ENCODE data around the gene CDC42BPA.

Gene CDC42BPA

GRCh38 chr1:227071895-227072587 lies 246.3 kb downstream of the CDC42BPA start:
- Histone ChIP-seq H3K4me1 (ENCODE audit: insufficient read depth, low read length) (no peaks in the 10 kb centered on the region), H4K20me1 (ENCODE audit: insufficient read depth, low read length) (no peaks in the 10 kb centered on the region), H3K9ac (ENCODE audit: low read depth, low read length) (no peak overlapping the region), H3K36me3 (ENCODE audit: insufficient read depth, low read length) (no peaks in the 10 kb centered on the region), H3K9me3 (ENCODE audit: insufficient read depth, low read length, severe bottlenecking) (no peaks in the 10 kb centered on the region), H3K27ac (ENCODE audit: low read length) (no peak overlapping the region), H3K79me2 (ENCODE audit: insufficient read depth, low read length) (no peaks in the 10 kb centered on the region), H3K4me3 (ENCODE audit: low read depth in 1 of 2, low read length in 2 of 2) (no peak overlapping the region), H3K27me3 (ENCODE audit: insufficient read depth, low read length, poor library complexity) (peaks cover 6% of the 10 kb centered on the region), H3K4me2 (ENCODE audit: insufficient read depth, low read length) (no peak overlapping the region), H2AFZ (ENCODE audit: low read depth, low read length) (no peak overlapping the region)
- TF ChIP-seq CTCF (IDR thresholded peaks at IDR 0.05; ENCODE audit: borderline replicate concordance, extremely low read depth, low read length, poor library complexity, severe bottlenecking) (no peak), EZH2 (IDR thresholded peaks at IDR 0.05; ENCODE audit: borderline replicate concordance, low read depth, low read length, severe bottlenecking) (no peak)
- DNase-seq (no peak), ATAC-seq (ENCODE audit: insufficient read depth, low read depth) (no peak)

- no peaks in the 10 kb centered on the region for H3K9me3 ChIP-seq (ENCODE audit: insufficient read depth, low read length, severe bottlenecking)
- no peaks in the 10 kb centered on the region for H3K4me1 ChIP-seq (ENCODE audit: insufficient read depth, low read length)
- peaks cover 4% of the 10 kb centered on the region for H3K27me3 ChIP-seq (ENCODE audit: insufficient read depth, low read length, poor library complexity)
- no peak overlapping the region for H3K9ac ChIP-seq (ENCODE audit: low read depth, low read length)
- H2AFZ ChIP-seq (ENCODE audit: low read depth, low read length), result no peak overlapping the region
- TF ChIP-seq CTCF (IDR thresholded peaks at IDR 0.05; ENCODE audit: borderline replicate concordance, extremely low read depth, low read length, poor library complexity, severe bottlenecking), result no peak
- no peak for TF ChIP-seq EZH2 (IDR thresholded peaks at IDR 0.05; ENCODE audit: borderline replicate concordance, low read depth, low read length, severe bottlenecking)
- no peak overlapping the region for H3K4me2 ChIP-seq (ENCODE audit: insufficient read depth, low read length)
- no peaks in the 10 kb centered on the region for H3K79me2 ChIP-seq (ENCODE audit: insufficient read depth, low read length)
- DNase-seq (no peak), ATAC-seq (ENCODE audit: insufficient read depth, low read depth) (no peak)
- H3K36me3 ChIP-seq (ENCODE audit: insufficient read depth, low read length), result no peaks in the 10 kb centered on the region
- H3K27ac ChIP-seq (ENCODE audit: low read length), result no peak overlapping the region
- H4K20me1 ChIP-seq (ENCODE audit: insufficient read depth, low read length), result no peaks in the 10 kb centered on the region
- no peak overlapping the region for H3K4me3 ChIP-seq (ENCODE audit: low read depth in 1 of 2, low read length in 2 of 2)
These were observed 247.5 kb downstream of the CDC42BPA start for GRCh38 chr1:227070638-227071285.

- no peak overlapping the region for H3K4me2 ChIP-seq (ENCODE audit: insufficient read depth, low read length)
- H3K4me1 ChIP-seq (ENCODE audit: insufficient read depth, low read length), result no peaks in the 10 kb centered on the region
- H3K9ac ChIP-seq (ENCODE audit: low read depth, low read length), result no peak overlapping the region
- DNase-seq (no peak), ATAC-seq (ENCODE audit: insufficient read depth, low read depth) (no peak)
- H3K79me2 ChIP-seq (ENCODE audit: insufficient read depth, low read length), result no peaks in the 10 kb centered on the region
- TF ChIP-seq EZH2 (IDR thresholded peaks at IDR 0.05; ENCODE audit: borderline replicate concordance, low read depth, low read length, severe bottlenecking) (no peak), CTCF (IDR thresholded peaks at IDR 0.05; ENCODE audit: borderline replicate concordance, extremely low read depth, low read length, poor library complexity, severe bottlenecking) (no peak)
- no peak overlapping the region for H3K27ac ChIP-seq (ENCODE audit: low read length)
- no peak overlapping the region for H2AFZ ChIP-seq (ENCODE audit: low read depth, low read length)
- peaks cover 7% of the 10 kb centered on the region for H3K27me3 ChIP-seq (ENCODE audit: insufficient read depth, low read length, poor library complexity)
- H4K20me1 ChIP-seq (ENCODE audit: insufficient read depth, low read length), result no peaks in the 10 kb centered on the region
- no peaks in the 10 kb centered on the region for H3K36me3 ChIP-seq (ENCODE audit: insufficient read depth, low read length)
- no peak overlapping the region for H3K4me3 ChIP-seq (ENCODE audit: low read depth in 1 of 2, low read length in 2 of 2)
- H3K9me3 ChIP-seq (ENCODE audit: insufficient read depth, low read length, severe bottlenecking), result no peaks in the 10 kb centered on the region
These were observed 248.8 kb downstream of the CDC42BPA start for GRCh38 chr1:227069490-227069889.
